CD4-positive, alpha-beta T cell (primary cell): Measurements from ENCODE around the gene DSG1. TPM values are rescaled to one million over a fixed set of nuclear protein-coding genes. Genes with fewer than 3 reads are reported as not detected.

Source experiments
- ATAC-seq: fragments of 200-7000 bp; cut with Tn5 transposase; one replicate; pipeline ENCODE4 v1.10.0; 2022; ENCODE audit warnings: mild to moderate bottlenecking; ENCODE audit not compliant: poor library complexity
- CTCF ChIA-PET: fragments of 350-600 bp; sonication (Branson Sonifier 250); formaldehyde crosslinking; loops from one replicate; lab custom pipeline; 2021; ENCODE audit warnings: antibody characterized with exemption, inconsistent platforms; lab: Charles Lee
- POLR2A ChIA-PET: fragments of 350-600 bp; sonication (Branson Sonifier 250); formaldehyde crosslinking; loops from one replicate; lab custom pipeline; 2021; ENCODE audit warnings: antibody characterized with exemption, inconsistent platforms; lab: Charles Lee
- DNase-seq, 14 experiments: peaks; one replicate each; pipeline ENCODE4 v3.0.0-alpha.2; 2013 to 2020; ENCODE audit warnings: mixed read lengths in 2 of 14
- H3K27ac ChIP-seq, 2 donors: one replicate each; pipeline versions ENCODE4 v1.5.1 to v1.7.0; 2013; ENCODE audit warnings: low read length in 2 of 2, low read depth in 1 of 2, mild to moderate bottlenecking in 1 of 2
- H3K27me3 ChIP-seq, 2 experiments: 1 replicate in 1 of 2; 2 replicates in 1 of 2; pipeline versions ENCODE4 v1.6.1 to v1.7.0; 2013; ENCODE audit warnings: low read length in 2 of 2, control low read depth in 1 of 2, mild to moderate bottlenecking in 1 of 2, moderate library complexity in 1 of 2; ENCODE audit not compliant: insufficient read depth in 2 of 2, control insufficient read depth in 1 of 2
- H3K36me3 ChIP-seq: one replicate; pipeline ENCODE4 v1.6.1; 2013; ENCODE audit warnings: low read length, control low read depth; ENCODE audit not compliant: insufficient read depth
- H3K4me1 ChIP-seq: one replicate; pipeline ENCODE4 v1.6.1; 2013; ENCODE audit warnings: low read length, control low read depth; ENCODE audit not compliant: insufficient read depth
- H3K4me3 ChIP-seq: one replicate; pipeline ENCODE4 v1.5.1; 2013; ENCODE audit warnings: mild to moderate bottlenecking, low read length, moderate library complexity
- H3K9me3 ChIP-seq, 2 experiments: 1 replicate in 1 of 2; 2 replicates in 1 of 2; pipeline versions ENCODE4 v1.6.1 to v1.7.0; 2013; ENCODE audit warnings: low read length in 2 of 2, mild to moderate bottlenecking in 2 of 2, control low read depth in 1 of 2, moderate library complexity in 1 of 2; ENCODE audit not compliant: control insufficient read depth in 1 of 2, insufficient read depth in 1 of 2
- H3K27ac Mint-ChIP-seq: one replicate; pipeline ENCODE4 v1.8.0; 2020; ENCODE audit warnings: mixed read lengths
- H3K27me3 Mint-ChIP-seq: one replicate; pipeline ENCODE4 v1.8.0; 2021; ENCODE audit warnings: mixed read lengths
- H3K36me3 Mint-ChIP-seq: one replicate; pipeline ENCODE4 v1.8.0; 2021; ENCODE audit warnings: low read depth, mixed read lengths
- H3K4me1 Mint-ChIP-seq: one replicate; pipeline ENCODE4 v1.8.0; 2021; ENCODE audit warnings: low read depth, mixed read lengths
- H3K4me3 Mint-ChIP-seq: one replicate; pipeline ENCODE4 v1.8.0; 2020; ENCODE audit warnings: mild to moderate bottlenecking, mixed read lengths
- H3K9me3 Mint-ChIP-seq: one replicate; pipeline ENCODE4 v1.8.0; 2020; ENCODE audit warnings: mixed read lengths
- CTCF ChIP-seq: fragments of 200-600 bp; IDR thresholded peaks from one replicate; pipeline ENCODE4 v1.8.0; 2022; ENCODE audit warnings: antibody characterized with exemption, mild to moderate bottlenecking
- intact Hi-C, 2 experiments: fragments of 100-400 bp; cut with DNase I in 1 of 2; cut with micrococcal nuclease in 1 of 2; formaldehyde crosslinking; loops; one replicate each; pipeline versions ENCODE4 v1.15.1 to v1.9.0; 2023 to 2025; cut with DNase I, micrococcal nuclease
- total RNA-seq, 174 experiments: library from RNA in 2 of 174; stranded (reverse) in 2 of 174; gene quantifications; one replicate each; pipeline ENCODE4 v1.2.3 and lab custom pipeline; 2021 to 2026

The DSG1 gene
- total RNA-seq, 2 experiments from 2014 or later = not detected

- no peak overlapping the region for H3K27ac ChIP-seq
- no peaks in the 10 kb centered on the region for H3K36me3 ChIP-seq
- TF ChIP-seq CTCF = no peak
- no peak for ATAC-seq
- no peak for DNase-seq
- Mint-ChIP-seq H3K27ac (no peak overlapping the region), H3K4me1 (no peaks in the 10 kb centered on the region), H3K36me3 (no peaks in the 10 kb centered on the region), H3K9me3 (peaks cover 2% of the 10 kb centered on the region), H3K27me3 (no peaks in the 10 kb centered on the region), H3K4me3 (no peak overlapping the region)
- H3K9me3 ChIP-seq = peaks cover 0 to 7% of the 10 kb centered on the region in 2 experiments
- POLR2A ChIA-PET = no interaction called here
- no peaks in the 10 kb centered on the region for H3K4me1 ChIP-seq
- H3K27me3 ChIP-seq = no peaks in the 10 kb centered on the region
- no peak overlapping the region for H3K4me3 ChIP-seq
- intact Hi-C loops = no loop called here
- CTCF ChIA-PET = no interaction called here
These were observed 79.0 kb downstream of the DSG1 start for GRCh38 chr18:31396796-31397612.

DNA sequence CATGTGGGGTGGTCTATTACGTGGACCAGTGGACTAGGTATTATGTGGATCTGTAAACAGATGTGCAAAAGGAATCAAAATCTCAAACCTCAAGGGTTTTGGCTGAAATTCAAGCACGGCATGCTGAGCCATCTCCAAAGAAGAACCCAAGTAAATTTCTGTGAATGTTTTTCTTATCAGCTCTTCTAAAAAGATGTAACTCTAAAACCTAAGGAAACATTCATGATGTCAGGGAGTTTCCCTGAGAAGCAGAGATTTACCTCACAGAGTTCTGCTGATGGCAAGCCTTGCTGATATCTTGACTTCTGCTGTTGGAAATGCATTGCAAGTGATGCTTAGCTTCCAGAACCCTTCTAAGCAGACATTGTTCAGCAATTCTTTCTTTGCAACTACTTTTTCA, 80.2 kb downstream of the DSG1 start:
- no peak overlapping the region for H3K4me3 Mint-ChIP-seq
- no peaks in the 10 kb centered on the region for H3K27me3 Mint-ChIP-seq
- ChIA-PET POLR2A (no interaction called here), CTCF (no interaction called here)
- Histone ChIP-seq H3K27me3 (no peaks in the 10 kb centered on the region), H3K27ac (no peak overlapping the region), H3K4me1 (no peaks in the 10 kb centered on the region), H3K4me3 (no peak overlapping the region), H3K36me3 (no peaks in the 10 kb centered on the region), H3K9me3 (peaks cover 0 to 7% of the 10 kb centered on the region in 2 experiments)
- ATAC-seq (no peak), DNase-seq (no peak)
- no peak overlapping the region for H3K27ac Mint-ChIP-seq
- intact Hi-C loops = no loop called here
- peaks cover 1% of the 10 kb centered on the region for H3K9me3 Mint-ChIP-seq
- no peaks in the 10 kb centered on the region for H3K4me1 Mint-ChIP-seq
- no peaks in the 10 kb centered on the region for H3K36me3 Mint-ChIP-seq
- no peak for TF ChIP-seq CTCF

GRCh38 chr18:31399306-31400032, 81.5 kb downstream of the DSG1 start:
- CTCF ChIA-PET = no interaction called here
- no peaks in the 10 kb centered on the region for H3K36me3 ChIP-seq

More at GRCh38 chr18:31399306-31400032, 81.5 kb downstream of the DSG1 start:
- H3K27me3 Mint-ChIP-seq = no peaks in the 10 kb centered on the region
- Histone ChIP-seq H3K27ac (no peak overlapping the region), H3K9me3 (peaks cover 0 to 7% of the 10 kb centered on the region in 2 experiments), H3K4me1 (no peaks in the 10 kb centered on the region), H3K27me3 (no peaks in the 10 kb centered on the region), H3K4me3 (no peak overlapping the region)
- no peak for TF ChIP-seq CTCF
- H3K4me3 Mint-ChIP-seq = no peak overlapping the region
- H3K27ac Mint-ChIP-seq = no peak overlapping the region
- POLR2A ChIA-PET = no interaction called here
- no peaks in the 10 kb centered on the region for H3K4me1 Mint-ChIP-seq
- DNase-seq (no peak), ATAC-seq (no peak)
- intact Hi-C loops = no loop called here
- no peaks in the 10 kb centered on the region for H3K9me3 Mint-ChIP-seq
- H3K36me3 Mint-ChIP-seq = no peaks in the 10 kb centered on the region
